Muscle of arm (tissue), 12 donors: ENCODE measurements around the gene SFMBT1. TPM values are rescaled to one million over a fixed set of nuclear protein-coding genes. Genes with fewer than 3 reads are reported as not detected.

Experiments
- polyA plus RNA-seq, 12 donors: library from polyadenylated mRNA; unstranded; fragments of 120-200 nt; gene quantifications; one replicate each; pipeline ENCODE4 v1.2.1, GENCODE V29; 2013; ENCODE audit not compliant: insufficient read length in 12 of 12

SFMBT1 gene
- polyA plus RNA-seq, 12 donors = 6.2 to 37.5 (median 7.5) TPM; not detected in 1

Other genes starting within 250 kb of the SFMBT1 start
- gene ITIH4, start 215.4 kb downstream of the SFMBT1 start, polyA plus RNA-seq = 10 to 100 TPM in 9 of 12 donors, 1 to 10 TPM in 2, not detected in 1; 8.0 to 42.4 (median 29.6) TPM
- 100 to 1,000 TPM in 7 of 12 donors, 10 to 100 TPM in 4, not detected in 1; 49.5 to 199 (median 120) TPM for gene MUSTN1, start 211.1 kb downstream of the SFMBT1 start, polyA plus RNA-seq
- 10 to 100 TPM in 3 of 12 donors, 1 to 10 TPM in 8, not detected in 1; 6.2 to 19.1 (median 8.3) TPM for gene STIMATE, start 148.5 kb downstream of the SFMBT1 start, polyA plus RNA-seq
- gene RFT1, start 84.4 kb upstream of the SFMBT1 start, polyA plus RNA-seq = 10 to 100 TPM in 11 of 12 donors, not detected in 1; 11.2 to 18.1 (median 13.5) TPM
- gene PRKCD, start 115.1 kb upstream of the SFMBT1 start, polyA plus RNA-seq = 10 to 100 TPM in 2 of 12 donors, 1 to 10 TPM in 9, not detected in 1; 5.4 to 16.9 (median 6.8) TPM
- gene TKT, start 209.9 kb upstream of the SFMBT1 start, polyA plus RNA-seq = 10 to 100 TPM in 11 of 12 donors, not detected in 1; 24.9 to 75.6 (median 28.2) TPM